GM18526 (cell line): ENCODE data around the gene MYT1.

Experiments
- POLR2A ChIP-seq: IDR thresholded peaks from 3 replicates; pipeline ENCODE4 v1.6.1; 2011; ENCODE audit not compliant: insufficient read length; ENCODE audit errors: extremely low read depth

MYT1 gene

GRCh38 chr20:64159286-64159680, 5.0 kb upstream of the MYT1 start:
- TF ChIP-seq POLR2A, result no peak

GRCh38 chr20:64159711-64160110, 4.5 kb upstream of the MYT1 start:
- TF ChIP-seq POLR2A, result no peak

DNA sequence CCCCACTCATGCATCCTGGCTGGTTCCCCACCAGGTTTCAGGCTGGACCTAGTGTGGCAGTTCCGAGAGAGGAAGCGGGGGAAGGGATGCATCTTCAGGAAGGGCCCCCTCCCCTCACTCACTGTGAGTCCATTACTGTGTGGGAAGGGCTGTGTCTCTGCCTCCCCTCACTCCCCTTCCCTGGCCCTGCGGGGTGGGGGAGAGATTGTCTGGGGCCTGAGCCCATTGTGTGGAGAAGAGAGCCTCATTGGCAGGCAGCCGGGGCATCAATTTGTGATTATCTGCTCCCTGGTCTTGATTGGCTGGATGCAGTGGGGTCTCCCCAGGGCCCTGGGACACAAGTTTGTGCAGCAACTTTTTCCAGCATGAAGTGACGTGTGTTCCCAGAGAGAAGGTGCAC, 4.1 kb upstream of the MYT1 start:
- TF ChIP-seq POLR2A, result no peak

- TF ChIP-seq POLR2A, result no peak
Measured at GRCh38 chr20:64160526-64161355, 3.5 kb upstream of the MYT1 start.

DNA sequence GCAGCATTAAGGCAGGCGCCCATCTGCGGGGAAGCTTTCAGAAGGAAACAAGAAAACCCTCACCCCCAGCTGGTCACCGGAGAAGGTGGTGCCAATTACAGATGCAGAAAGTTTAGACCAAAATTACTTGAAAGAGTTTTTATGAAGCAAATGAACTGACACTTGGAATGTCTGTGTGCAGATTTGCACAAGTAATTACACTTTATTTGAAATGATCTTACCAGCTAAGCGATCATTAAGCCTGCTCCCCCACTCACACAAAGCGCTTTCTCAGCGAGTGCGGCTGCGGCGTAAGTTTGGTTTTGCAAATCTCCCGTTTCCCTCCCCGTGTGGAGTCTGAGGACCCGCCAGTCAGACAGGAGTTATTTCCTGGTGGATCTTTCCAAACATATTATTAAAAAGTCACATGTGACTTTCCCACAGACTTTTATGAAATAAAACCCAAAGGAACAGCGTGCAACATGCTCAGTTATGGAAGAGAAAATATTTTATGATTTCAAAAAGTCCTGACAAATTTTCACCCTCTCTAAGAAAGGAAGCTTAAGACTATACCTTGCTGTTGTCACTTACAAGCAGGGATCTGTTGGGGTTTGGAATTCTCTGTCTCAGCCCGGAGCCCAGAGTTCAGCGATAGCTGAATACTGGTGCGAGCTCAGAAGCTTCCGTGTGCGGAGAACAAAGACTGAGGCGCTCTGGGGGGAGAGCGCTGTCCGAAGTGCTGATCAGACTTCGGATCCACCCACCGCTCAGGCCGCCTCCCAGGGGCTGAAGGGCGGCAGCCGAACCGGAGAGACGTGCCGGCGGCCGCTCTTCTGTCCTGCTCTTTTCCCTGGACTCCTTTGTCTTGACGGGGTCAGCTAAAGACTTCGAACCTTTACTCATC, 2.7 kb upstream of the MYT1 start:
- no peak for TF ChIP-seq POLR2A

DNA sequence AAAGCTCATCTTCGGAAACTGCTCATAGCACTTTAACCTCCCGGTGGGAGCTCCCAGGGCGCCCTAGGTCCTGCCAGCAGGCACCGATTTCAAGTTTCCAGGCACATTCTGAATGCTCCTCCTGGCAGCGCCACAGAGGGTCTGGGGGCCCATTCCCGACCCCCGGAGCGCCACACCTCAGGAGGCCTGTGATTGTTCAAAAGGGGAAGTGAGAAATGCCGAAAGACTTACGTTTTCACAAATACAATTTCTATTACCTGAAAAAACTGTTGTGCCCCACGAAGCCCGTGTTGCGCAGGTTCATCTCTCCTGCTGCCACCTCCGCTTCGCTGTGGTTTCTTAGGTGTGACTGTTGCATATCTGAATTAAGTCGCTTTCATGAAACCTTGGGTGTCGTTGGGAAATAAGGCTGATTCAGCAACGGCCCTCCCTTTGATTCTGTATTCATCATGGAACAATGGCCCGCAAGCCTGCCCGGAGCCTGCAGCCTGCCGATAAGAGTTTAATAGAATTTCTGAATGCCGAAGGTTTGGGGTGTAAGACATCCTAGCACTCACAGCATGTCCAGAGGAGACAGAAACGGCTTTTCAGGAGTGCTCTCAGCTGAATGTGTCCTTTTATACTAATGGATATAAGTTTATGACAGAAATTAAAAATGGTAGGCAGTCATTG, 1.9 kb upstream of the MYT1 start:
- no peak for TF ChIP-seq POLR2A

GRCh38 chr20:64163776-64164122, 503 bp upstream of the MYT1 start:
- no peak for TF ChIP-seq POLR2A

DNA sequence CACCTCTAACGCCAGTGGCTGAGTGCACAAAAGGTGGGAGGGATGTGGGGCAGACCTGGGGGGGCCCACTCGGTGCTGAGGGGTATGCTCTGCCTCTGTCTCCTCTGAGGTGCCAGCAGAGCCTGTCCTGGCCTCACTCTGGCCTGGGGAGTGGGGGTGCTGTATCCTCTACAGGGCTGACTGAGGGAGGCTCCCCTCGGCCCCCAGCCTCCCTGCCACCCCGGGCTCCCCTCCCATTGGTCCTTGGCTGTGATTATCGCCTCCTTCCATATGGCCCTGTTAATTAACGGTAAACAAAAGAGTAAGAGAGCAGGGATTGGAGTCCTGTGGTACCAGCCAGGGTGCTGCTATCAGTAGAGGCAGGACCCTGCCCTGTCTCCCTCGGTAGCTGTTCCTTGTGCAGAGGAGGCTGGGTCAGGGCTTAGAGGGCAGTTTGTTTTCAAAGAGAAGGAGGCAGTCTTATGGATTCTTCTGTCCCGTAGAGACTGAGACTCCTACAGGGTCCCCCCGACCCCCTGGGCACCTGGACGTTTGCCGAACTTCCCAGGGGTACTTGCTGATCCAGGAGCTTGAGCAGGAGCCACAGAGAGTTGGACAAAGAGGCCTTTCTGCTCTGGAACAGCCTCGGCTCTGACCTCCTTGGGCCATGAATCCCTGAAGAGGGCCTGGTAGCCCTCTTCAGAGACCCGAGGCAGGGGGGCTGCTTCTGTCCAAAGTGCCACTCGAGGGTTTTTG, 1.8 kb downstream of the MYT1 start:
- no peak for TF ChIP-seq POLR2A

DNA sequence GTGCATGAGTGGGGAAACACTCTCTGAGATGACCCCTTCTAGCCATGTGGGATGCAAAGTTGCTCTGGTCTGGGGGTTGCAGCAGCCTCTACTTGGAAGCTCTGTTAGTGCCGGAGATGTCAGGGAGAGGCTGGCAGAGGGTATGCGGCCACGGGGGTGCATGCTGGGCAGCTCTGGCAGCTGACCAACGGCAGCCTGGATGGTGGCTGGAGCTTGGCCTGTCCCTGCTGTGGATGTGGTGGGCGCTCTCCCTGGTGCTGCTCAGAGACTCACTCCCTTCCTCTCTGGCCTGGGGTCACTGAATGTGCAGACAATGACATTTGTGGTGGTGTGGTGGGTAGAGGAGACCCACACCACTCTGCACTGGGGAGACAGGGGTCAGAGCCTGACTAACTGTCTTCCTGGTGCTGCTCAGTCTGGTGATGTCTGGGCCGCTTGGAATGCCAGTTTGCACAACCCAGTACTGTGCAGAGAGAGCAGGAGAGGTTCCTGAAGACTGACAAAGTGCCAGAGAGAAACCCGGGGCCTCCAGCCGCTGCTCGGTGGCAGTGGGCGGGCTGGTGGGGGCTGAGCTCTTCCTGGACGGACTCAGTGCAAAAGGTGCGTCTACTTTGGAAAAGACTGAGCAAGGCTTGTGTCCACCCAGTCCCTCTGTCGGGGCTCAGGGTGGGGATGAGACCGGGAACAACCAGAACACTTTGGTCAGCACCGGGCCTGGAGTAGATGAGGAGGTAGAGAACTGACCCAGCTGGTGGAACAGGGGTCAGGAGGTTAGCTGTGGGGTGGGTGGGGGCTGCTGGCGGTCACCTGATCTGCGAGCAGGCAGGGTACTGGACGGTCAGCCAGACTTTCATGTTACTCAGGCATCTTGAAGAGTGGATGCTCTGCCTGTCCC, 2.7 kb downstream of the MYT1 start:
- no peak for TF ChIP-seq POLR2A

DNA sequence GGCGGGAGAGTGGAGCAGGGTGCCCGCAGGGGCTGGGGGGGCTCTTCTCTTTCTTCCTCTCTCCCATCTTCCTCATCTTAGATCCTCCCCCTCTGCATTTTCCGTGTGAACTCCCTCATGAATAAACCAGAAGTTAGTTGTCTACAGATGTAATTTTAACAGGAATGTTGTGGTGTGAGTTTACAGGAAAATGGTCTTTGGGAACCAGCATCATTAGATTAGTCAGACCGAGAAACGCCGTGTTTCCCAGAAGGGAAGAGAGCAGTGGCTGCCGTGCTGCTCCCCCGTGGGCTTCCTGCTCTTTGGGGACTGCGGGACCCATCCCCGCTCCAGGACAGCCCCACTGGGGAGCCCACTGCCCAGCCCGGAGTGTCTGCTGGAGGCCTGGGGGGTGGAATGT, 3.4 kb downstream of the MYT1 start:
- no peak for TF ChIP-seq POLR2A

DNA sequence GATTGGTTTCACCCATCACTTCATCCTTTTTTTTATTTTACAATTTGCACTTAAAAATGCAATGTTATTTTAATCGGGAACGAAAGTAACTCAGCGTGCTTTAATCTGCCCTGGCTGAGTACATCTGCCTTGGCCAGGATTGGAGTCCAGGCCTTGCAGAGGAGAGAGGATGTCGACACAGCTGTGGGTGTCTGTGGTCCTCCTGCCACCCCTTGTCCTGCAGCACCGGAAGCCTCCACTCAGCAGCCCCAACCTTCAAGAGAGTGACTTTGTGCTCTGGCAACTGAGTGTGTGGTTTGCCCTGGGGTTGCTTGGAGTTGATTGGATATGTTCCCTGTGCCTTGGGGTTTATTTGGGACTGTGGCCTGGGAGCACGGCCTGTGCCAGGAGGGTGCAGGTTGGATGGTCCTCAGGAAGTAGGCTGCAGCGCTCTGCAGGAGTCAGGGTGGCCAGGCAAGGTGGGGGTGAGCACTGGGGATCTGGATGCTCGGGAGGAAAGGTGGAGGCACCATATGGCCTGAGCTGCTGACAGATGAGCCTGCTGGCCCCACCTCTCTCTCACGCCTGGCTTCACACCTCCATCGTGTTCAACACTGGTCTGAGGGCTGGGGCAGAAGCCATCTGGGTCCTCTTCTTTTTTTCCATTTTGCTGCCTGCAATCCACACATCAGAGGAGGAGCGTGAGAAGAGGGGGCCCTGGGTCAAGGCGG, 4.3 kb downstream of the MYT1 start:
- TF ChIP-seq POLR2A, result no peak

DNA sequence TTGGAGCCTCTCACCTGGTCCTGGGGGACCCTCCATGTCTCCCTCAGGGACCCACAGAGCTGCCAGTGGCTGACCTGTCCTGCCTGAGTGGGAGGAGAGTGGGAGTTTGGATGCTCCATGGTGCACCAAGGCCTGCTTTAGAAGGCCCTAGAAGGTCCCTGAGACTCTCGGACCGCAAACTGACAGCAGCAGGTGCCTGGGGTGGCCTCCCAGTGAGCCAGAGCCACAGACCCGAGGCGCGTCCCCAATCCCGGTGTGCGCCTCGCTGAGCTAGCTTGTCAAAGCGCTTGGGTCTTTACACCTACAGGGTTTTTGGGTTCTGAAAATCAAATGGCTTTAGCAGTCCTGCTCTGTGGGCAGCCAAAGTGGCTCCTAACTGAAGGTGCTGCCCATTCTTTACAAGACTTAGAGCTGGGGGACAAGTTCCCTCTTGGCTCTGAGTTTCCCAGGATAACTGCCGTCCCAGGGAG, 4.9 kb downstream of the MYT1 start:
- no peak for TF ChIP-seq POLR2A

DNA sequence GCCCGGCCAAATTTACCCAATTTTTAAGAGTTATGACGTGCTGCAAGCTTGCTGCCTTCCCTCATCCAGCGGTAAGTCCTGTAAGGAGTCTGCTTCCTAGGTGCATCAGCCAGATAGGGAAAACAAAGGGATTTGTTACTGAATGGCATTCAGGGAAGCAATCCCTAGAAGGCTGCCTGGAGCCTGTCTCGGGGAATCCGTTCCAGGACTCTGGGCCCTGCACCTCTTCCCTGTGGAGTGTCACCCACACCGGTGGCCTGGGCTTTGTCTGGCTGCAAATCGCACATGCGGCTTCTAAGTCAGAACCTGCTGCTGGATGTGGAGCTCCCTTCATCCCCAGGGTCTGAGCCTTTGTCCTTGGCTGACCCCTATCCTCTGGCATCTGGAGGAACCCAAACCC, 7.0 kb downstream of the MYT1 start:
- TF ChIP-seq POLR2A, result no peak
